CD14-positive monocyte (primary cell): ENCODE results near the gene MOK. TPM values are rescaled to one million over a fixed set of nuclear protein-coding genes. Genes with fewer than 3 reads are reported as not detected.

Source experiments
- DNase-seq, 3 donors: peaks; one replicate each; pipeline ENCODE4 v3.0.0-alpha.2; 2011 to 2022
- H2AFZ ChIP-seq: 2 replicates; pipeline ENCODE4 v1.6.0; 2012; ENCODE audit warnings: mild to moderate bottlenecking, low read depth, low read length, inconsistent platforms; ENCODE audit not compliant: insufficient read depth, poor library complexity, severe bottlenecking
- H3K27ac ChIP-seq, 2 donors: 1 replicate in 1 of 2; 2 replicates in 1 of 2; pipeline ENCODE4 v1.5.1; 2012 to 2013; ENCODE audit warnings: low read length in 2 of 2, control low read depth in 1 of 2, inconsistent platforms in 1 of 2, low read depth in 1 of 2, mild to moderate bottlenecking in 1 of 2
- H3K27me3 ChIP-seq, 2 donors: one replicate each; pipeline versions ENCODE4 v1.6.0 to v1.6.1; 2011 to 2013; ENCODE audit warnings: low read length in 2 of 2; ENCODE audit not compliant: control insufficient read depth in 2 of 2, insufficient read depth in 2 of 2
- H3K36me3 ChIP-seq, 2 donors: replicated peaks in 1 of 2; 1 replicate in 1 of 2; 2 replicates in 1 of 2; pipeline versions ENCODE4 v1.5.1 to v1.6.1; 2012 to 2013; ENCODE audit warnings: low read length in 2 of 2, control low read depth in 1 of 2, inconsistent platforms in 1 of 2, mild to moderate bottlenecking in 1 of 2; ENCODE audit not compliant: insufficient read depth in 2 of 2, control insufficient read depth in 1 of 2
- H3K4me1 ChIP-seq, 2 donors: 1 replicate in 1 of 2; 2 replicates in 1 of 2; pipeline versions ENCODE4 v1.5.1 to v1.6.1; 2012 to 2013; ENCODE audit warnings: low read length in 2 of 2, control low read depth in 1 of 2, inconsistent platforms in 1 of 2, mild to moderate bottlenecking in 1 of 2, moderate library complexity in 1 of 2; ENCODE audit not compliant: insufficient read depth in 2 of 2, control insufficient read depth in 1 of 2
- H3K4me2 ChIP-seq: replicated peaks from 2 replicates; pipeline ENCODE3; 2012; ENCODE audit warnings: low read length, moderate library complexity, mild to moderate bottlenecking; ENCODE audit not compliant: poor library complexity, severe bottlenecking; ENCODE audit errors: extremely low read depth
- H3K4me3 ChIP-seq, 3 experiments: fragments of 200-600 bp in 1 of 3; sonication (generic) in 1 of 3; replicated peaks in 1 of 3; 1 replicate in 2 of 3; 2 replicates in 1 of 3; pipeline ENCODE4 v1.5.1; 2011 to 2013; ENCODE audit warnings: low read length in 3 of 3, mild to moderate bottlenecking in 3 of 3, control low read depth in 2 of 3, low read depth in 2 of 3, inconsistent platforms in 1 of 3, moderate library complexity in 1 of 3
- H3K79me2 ChIP-seq: 2 replicates; pipeline ENCODE4 v1.6.0; 2012; ENCODE audit warnings: mild to moderate bottlenecking, control low read depth, inconsistent platforms, low read length, moderate library complexity; ENCODE audit not compliant: insufficient read depth
- H3K9ac ChIP-seq: 2 replicates; pipeline ENCODE4 v1.6.0; 2017; ENCODE audit warnings: low read length, mild to moderate bottlenecking; ENCODE audit not compliant: insufficient read depth, poor library complexity, severe bottlenecking
- H3K9me3 ChIP-seq, 2 donors: replicated peaks in 1 of 2; 1 replicate in 1 of 2; 2 replicates in 1 of 2; pipeline versions ENCODE4 v1.5.1 to v1.6.1; 2012 to 2013; ENCODE audit warnings: low read length in 2 of 2, control low read depth in 1 of 2; ENCODE audit not compliant: control insufficient read depth in 1 of 2, insufficient read depth in 1 of 2
- H4K20me1 ChIP-seq: 2 replicates; pipeline ENCODE4 v1.6.0; 2012; ENCODE audit warnings: mild to moderate bottlenecking, low read length, control low read depth, moderate library complexity; ENCODE audit not compliant: insufficient read depth
- H3K27ac Mint-ChIP-seq, 7 donors: one replicate each; pipeline ENCODE4 v1.8.0; 2020; ENCODE audit warnings: mild to moderate bottlenecking in 7 of 7, mixed read lengths in 7 of 7, moderate library complexity in 6 of 7, inconsistent platforms in 2 of 7
- H3K27me3 Mint-ChIP-seq, 3 donors: one replicate each; pipeline ENCODE4 v1.8.0; 2021 to 2022; ENCODE audit warnings: low read depth in 3 of 3, mild to moderate bottlenecking in 3 of 3, mixed read lengths in 3 of 3, moderate library complexity in 3 of 3, inconsistent platforms in 1 of 3
- H3K36me3 Mint-ChIP-seq, 2 donors: one replicate each; pipeline ENCODE4 v1.8.0; 2020; ENCODE audit warnings: mixed read lengths in 2 of 2, inconsistent platforms in 1 of 2, mild to moderate bottlenecking in 1 of 2
- H3K4me1 Mint-ChIP-seq: one replicate; pipeline ENCODE4 v1.8.0; 2020; ENCODE audit warnings: mild to moderate bottlenecking, mixed read lengths
- H3K4me3 Mint-ChIP-seq, 2 donors: one replicate each; pipeline ENCODE4 v1.8.0; 2020; ENCODE audit warnings: mild to moderate bottlenecking in 2 of 2, mixed read lengths in 2 of 2, moderate library complexity in 1 of 2
- H3K9me3 Mint-ChIP-seq, 7 donors: one replicate each; pipeline ENCODE4 v1.8.0; 2020 to 2022; ENCODE audit warnings: mixed read lengths in 7 of 7, mild to moderate bottlenecking in 6 of 7, moderate library complexity in 6 of 7, inconsistent platforms in 2 of 7
- WGBS: methylation state at CpG from one replicate; pipeline ENCODE4 v1.1.5; 2013; ENCODE audit warnings: missing lambda C conversion rate; ENCODE audit not compliant: insufficient coverage; 5-methylcytosine and 5-hydroxymethylcytosine counted together
- intact Hi-C, 2 donors: fragments of 100-400 bp; cut with micrococcal nuclease; formaldehyde crosslinking; loops; one replicate each; pipeline versions ENCODE4 v1.15.0 to v1.15.1; 2023
- polyA plus RNA-seq, 3 donors: library from polyadenylated mRNA; depleted of rRNA in 1 of 3; unstranded in 2 of 3; stranded (reverse) in 1 of 3; fragments of 300-500 nt in 2 of 3; fragments of >200 nt in 1 of 3; fragmentation: Illumina TruSeq in 2 of 3; gene quantifications; 1 replicate in 2 of 3; 2 replicates in 1 of 3; pipeline ENCODE4 v1.2.3, GENCODE V29; 2012 to 2021
- TF ChIP-seq, protein P1 (sequence below): fragments of 200-600 bp; IDR thresholded peaks from one replicate; pipeline ENCODE4 v1.8.0; 2022; ENCODE audit warnings: antibody characterized with exemption, mild to moderate bottlenecking

Gene MOK
- polyA plus RNA-seq, 3 donors: 0.67 to 3.4 (median 1.8) TPM

DNA sequence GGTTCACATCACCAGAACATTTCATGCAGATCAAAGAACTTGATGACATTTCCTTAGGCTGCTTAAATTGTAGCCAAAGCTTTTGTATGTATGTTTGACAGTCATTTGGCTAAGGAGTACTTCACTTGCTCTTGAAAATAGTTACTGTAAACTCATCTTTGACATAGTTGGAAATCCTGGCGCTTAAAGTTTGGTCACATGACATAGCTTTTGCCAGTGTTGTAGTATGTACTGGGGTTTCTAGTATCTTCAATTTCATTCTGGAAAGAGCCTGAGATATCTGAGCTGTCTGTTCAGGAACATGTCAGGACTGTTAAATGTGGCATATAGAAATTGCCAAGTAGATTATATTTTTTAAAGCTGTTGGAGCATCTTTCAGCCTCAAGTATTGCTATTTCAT, 109.5 kb downstream of the MOK start:
- peaks cover 53 to 65% of the 10 kb centered on the region in 2 donors for H3K36me3 Mint-ChIP-seq
- Histone ChIP-seq H3K4me1 (no peaks in the 10 kb centered on the region), H3K9ac (no peak overlapping the region), H3K27me3 (no peaks in the 10 kb centered on the region), H3K4me2 (no peak overlapping the region), H3K36me3 (peaks cover 43 to 55% of the 10 kb centered on the region in 2 donors), H3K9me3 (no peaks in the 10 kb centered on the region), H3K79me2 (peaks cover 16% of the 10 kb centered on the region), H2AFZ (no peak overlapping the region), H4K20me1 (peaks cover 97% of the 10 kb centered on the region), H3K27ac (no peak overlapping the region), H3K4me3 (no peak overlapping the region)
- H3K4me1 Mint-ChIP-seq: peaks cover 7% of the 10 kb centered on the region
- no peak overlapping the region for H3K4me3 Mint-ChIP-seq
- peaks cover 0 to 1% (median 0%) of the 10 kb centered on the region in 3 donors for H3K27me3 Mint-ChIP-seq
- intact Hi-C loops: no loop called here
- no peak for DNase-seq
- no peaks in the 10 kb centered on the region for H3K9me3 Mint-ChIP-seq
- 88% methylated on average over 1 of the region's 1 CpG for WGBS
- H3K27ac Mint-ChIP-seq: no peak overlapping the region
- TF ChIP-seq, protein P1, sequence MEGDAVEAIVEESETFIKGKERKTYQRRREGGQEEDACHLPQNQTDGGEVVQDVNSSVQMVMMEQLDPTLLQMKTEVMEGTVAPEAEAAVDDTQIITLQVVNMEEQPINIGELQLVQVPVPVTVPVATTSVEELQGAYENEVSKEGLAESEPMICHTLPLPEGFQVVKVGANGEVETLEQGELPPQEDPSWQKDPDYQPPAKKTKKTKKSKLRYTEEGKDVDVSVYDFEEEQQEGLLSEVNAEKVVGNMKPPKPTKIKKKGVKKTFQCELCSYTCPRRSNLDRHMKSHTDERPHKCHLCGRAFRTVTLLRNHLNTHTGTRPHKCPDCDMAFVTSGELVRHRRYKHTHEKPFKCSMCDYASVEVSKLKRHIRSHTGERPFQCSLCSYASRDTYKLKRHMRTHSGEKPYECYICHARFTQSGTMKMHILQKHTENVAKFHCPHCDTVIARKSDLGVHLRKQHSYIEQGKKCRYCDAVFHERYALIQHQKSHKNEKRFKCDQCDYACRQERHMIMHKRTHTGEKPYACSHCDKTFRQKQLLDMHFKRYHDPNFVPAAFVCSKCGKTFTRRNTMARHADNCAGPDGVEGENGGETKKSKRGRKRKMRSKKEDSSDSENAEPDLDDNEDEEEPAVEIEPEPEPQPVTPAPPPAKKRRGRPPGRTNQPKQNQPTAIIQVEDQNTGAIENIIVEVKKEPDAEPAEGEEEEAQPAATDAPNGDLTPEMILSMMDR: no peak

DNA sequence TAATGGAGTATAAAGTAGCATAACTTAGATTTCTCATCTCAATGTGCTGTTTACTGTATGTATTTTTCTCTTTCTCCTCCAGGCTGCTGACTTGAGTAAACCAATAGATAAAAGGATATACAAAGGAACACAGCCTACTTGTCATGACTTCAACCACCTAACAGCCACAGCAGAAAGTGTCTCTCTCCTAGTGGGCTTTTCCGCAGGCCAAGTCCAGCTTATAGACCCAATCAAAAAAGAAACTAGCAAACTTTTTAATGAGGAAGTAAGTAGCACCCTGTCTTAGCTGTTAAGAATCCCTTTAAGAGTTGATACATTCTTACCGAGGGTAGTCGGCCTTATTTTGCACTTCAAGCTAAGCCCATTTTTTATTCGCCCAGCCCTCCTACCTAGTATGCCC, 110.1 kb downstream of the MOK start:
- no CpG with 5 or more reads among the region's 4 CpGs for WGBS
- H3K4me3 ChIP-seq: no peak overlapping the region
- H3K27ac Mint-ChIP-seq: peak overlapping the region in 3 of 7 donors; percentile 26 to 67 (median 31)
- no peak overlapping the region for H3K9ac ChIP-seq
- intact Hi-C loops: no loop called here
- no peaks in the 10 kb centered on the region for H3K9me3 Mint-ChIP-seq
- H3K79me2 ChIP-seq: peaks cover 22% of the 10 kb centered on the region
- H3K4me2 ChIP-seq: no peak overlapping the region
- peak overlapping the region in 1 of 2 donors; percentile 18 for H3K27ac ChIP-seq
- DNase-seq: no peak
- no peaks in the 10 kb centered on the region for H3K27me3 Mint-ChIP-seq
- H4K20me1 ChIP-seq: peaks cover 97% of the 10 kb centered on the region
- TF ChIP-seq, protein P1: no peak
- H3K4me1 ChIP-seq: no peaks in the 10 kb centered on the region
- no peak overlapping the region for H2AFZ ChIP-seq
- peaks cover 39 to 50% of the 10 kb centered on the region in 2 donors for H3K36me3 ChIP-seq
- H3K4me1 Mint-ChIP-seq: peaks cover 3% of the 10 kb centered on the region
- peaks cover 49 to 59% of the 10 kb centered on the region in 2 donors for H3K36me3 Mint-ChIP-seq
- H3K4me3 Mint-ChIP-seq: peak overlapping the region in 1 of 2 donors; percentile 12
- H3K27me3 ChIP-seq: no peaks in the 10 kb centered on the region
- H3K9me3 ChIP-seq: no peaks in the 10 kb centered on the region
